HEK293T (cell line): Measurements from ENCODE around the gene CLTA.

Experiments
- ARNT ChIP-seq: fragments of 450-650 bp; IDR thresholded peaks from 2 replicates; pipeline ENCODE4 v1.6.1; 2017; ENCODE audit warnings: mild to moderate bottlenecking
- HDGF ChIP-seq: fragments of 450-650 bp; IDR thresholded peaks from 2 replicates; pipeline ENCODE4 v1.6.1; 2017; ENCODE audit warnings: antibody characterized with exemption, borderline replicate concordance
- L3MBTL2 ChIP-seq: fragments of 450-650 bp; conservative IDR thresholded peaks from 2 replicates; pipeline ENCODE4 v1.6.1; 2016; ENCODE audit warnings: mild to moderate bottlenecking
- LEF1 ChIP-seq: fragments of 450-650 bp; IDR thresholded peaks from 2 replicates; pipeline ENCODE4 v1.6.1; 2017; ENCODE audit warnings: mild to moderate bottlenecking, borderline replicate concordance
- SP1 ChIP-seq: fragments of 450-650 bp; IDR thresholded peaks from 2 replicates; pipeline ENCODE4 v1.6.1; 2017
- SUZ12 ChIP-seq: fragments of 450-650 bp; IDR thresholded peaks from 2 replicates; pipeline ENCODE4 v1.6.1; 2016; ENCODE audit warnings: mild to moderate bottlenecking
- ZNF384 ChIP-seq: fragments of 450-650 bp; IDR thresholded peaks from 2 replicates; pipeline ENCODE4 v1.6.1; 2016

DNA sequence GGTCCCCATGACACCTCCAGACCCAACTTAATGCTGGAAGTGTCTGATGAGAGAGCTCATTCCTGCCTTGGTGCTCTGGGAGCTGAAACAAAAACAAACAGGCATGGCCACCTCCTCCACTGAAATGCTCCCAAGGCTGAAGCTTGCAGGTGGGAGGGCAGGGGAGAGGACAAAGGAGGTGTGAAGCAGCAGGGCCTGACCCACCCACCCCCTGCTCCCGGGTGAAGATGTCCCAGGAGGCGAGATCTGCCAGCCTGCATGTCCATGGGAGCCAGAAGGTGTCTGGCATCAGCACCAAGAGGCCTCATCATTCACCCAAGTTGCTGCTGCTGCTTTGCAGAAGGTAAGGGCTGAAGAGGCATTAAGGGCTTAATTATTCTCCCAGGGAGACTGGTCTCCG is 25.7 kb upstream of the CLTA start:
- TF ChIP-seq SP1 = no peak
- no peak for TF ChIP-seq ARNT
- no peak for TF ChIP-seq HDGF
- TF ChIP-seq SUZ12 = no peak
- TF ChIP-seq L3MBTL2 = no peak
- no peak for TF ChIP-seq LEF1
- TF ChIP-seq ZNF384 = no peak
